ENCODE data around the gene TMEM101. TPM values are rescaled to one million over a fixed set of nuclear protein-coding genes. Genes with fewer than 3 reads are reported as not detected.
"Not testable (repeated sequence)": the region's sequence is repeated elsewhere in the genome, so short reads cannot be mapped to it uniquely, and the experiment has no call there.

The TMEM101 gene
- total and polyA plus RNA-seq, 2 donors (not counting 1 experiment from before 2014, with no cell fraction given): 16.3 to 25.3 TPM

DNA sequence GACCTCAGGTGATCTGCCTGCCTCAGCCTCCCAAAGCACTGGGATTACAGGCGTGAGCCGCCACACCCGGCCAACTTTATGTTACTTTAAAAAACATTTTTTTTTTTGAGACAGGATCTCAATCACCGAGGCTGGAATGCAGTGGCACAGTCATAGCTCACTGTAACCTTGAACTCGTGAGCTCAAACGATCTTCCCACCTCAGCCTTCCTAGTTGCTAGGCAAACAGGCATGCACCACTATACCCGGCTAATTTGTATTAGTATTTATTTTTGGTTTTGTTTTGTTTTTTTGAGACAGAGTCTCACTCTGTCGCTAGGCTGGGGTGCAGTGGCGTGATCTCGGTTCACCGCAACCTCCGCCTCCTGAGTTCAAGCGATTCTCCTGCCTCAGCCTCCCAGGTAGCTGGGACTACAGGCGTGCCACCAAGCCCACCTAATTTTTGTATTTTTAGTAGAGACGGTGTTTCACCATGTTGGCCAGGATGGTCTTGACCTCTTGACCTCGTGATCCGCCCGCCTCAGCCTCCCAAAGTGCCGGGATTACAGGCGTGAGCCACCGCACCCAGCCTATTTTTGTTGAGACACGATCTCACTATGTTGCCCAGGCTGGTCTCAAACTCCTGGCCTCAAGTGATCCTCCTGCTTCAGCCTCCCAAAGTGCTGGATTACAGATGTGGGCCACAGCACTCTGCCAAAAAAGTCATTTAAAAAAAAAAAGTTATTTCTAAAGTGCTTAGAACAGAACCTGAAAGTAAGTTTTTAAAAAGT, 42.1 kb downstream of the TMEM101 start:
- H3K27me3 Mint-ChIP-seq: peaks cover 18% of the 10 kb centered on the region
- H3K9me3 ChIP-seq (ENCODE audit: control extremely low read depth in 1 of 3, control insufficient read depth in 2 of 3, insufficient read depth in 1 of 3, low read length in 2 of 3); H3K79me2 ChIP-seq (ENCODE audit: control insufficient read depth, insufficient read depth, low read length); H3K4me3 ChIP-seq (ENCODE audit: control extremely low read depth in 1 of 5, extremely low read depth in 1 of 5, insufficient read depth in 1 of 5, low read depth in 2 of 5, low read length in 4 of 5); H3K4me1 Mint-ChIP-seq; intact Hi-C loops (cut with micrococcal nuclease); H3K27ac Mint-ChIP-seq; H3K27me3 ChIP-seq (replicated peaks in 1 of 4; ENCODE audit: control extremely low read depth in 1 of 4, control insufficient read depth in 3 of 4, insufficient read depth in 4 of 4, low read length in 3 of 4); H3K4me2 ChIP-seq (replicated peaks; ENCODE audit: low read depth, low read length, poor library complexity, severe bottlenecking); H3K27ac ChIP-seq (ENCODE audit: low read length in 2 of 2); H3K9ac ChIP-seq (ENCODE audit: low read length); H4K20me1 ChIP-seq (ENCODE audit: control insufficient read depth, insufficient read depth, low read length, poor library complexity, severe bottlenecking); H3K4me3 Mint-ChIP-seq; DNase-seq; ATAC-seq (ENCODE audit: low read depth); H3K4me1 ChIP-seq (ENCODE audit: control insufficient read depth in 2 of 2, insufficient read depth in 2 of 2, low read length in 2 of 2); H2AFZ ChIP-seq (ENCODE audit: insufficient read depth, low read depth, low read length, poor library complexity, severe bottlenecking); H3K36me3 ChIP-seq (replicated peaks in 1 of 2; ENCODE audit: control extremely low read depth in 1 of 2, control insufficient read depth in 1 of 2, extremely low read depth in 1 of 2, insufficient read depth in 2 of 2, low read length in 1 of 2); CTCF ChIA-PET; POLR2A ChIA-PET; H3K9me3 Mint-ChIP-seq (ENCODE audit: insufficient read depth): not testable (repeated sequence)
- WGBS (ENCODE audit: insufficient coverage): 91% methylated on average over 18 of the region's 22 CpGs

DNA sequence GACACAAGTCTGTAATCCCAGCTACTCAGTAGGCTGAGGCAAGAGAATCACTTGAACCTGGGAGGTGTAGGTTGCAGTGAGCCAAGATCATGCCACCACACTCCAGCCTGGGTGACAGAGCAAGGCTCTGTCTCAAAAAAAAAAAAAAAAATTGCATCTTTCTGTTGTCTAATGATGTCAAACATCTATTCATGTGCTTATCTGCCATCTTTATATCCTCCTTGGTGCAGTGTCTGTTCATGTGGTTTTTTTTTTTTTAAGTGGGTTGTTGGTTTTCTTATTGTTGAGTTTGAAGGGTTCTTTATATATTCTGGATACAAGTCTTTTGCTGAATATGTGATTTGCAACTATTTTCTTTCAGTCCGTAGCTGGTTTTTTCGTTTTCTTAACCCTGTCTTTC, 43.3 kb downstream of the TMEM101 start:
- POLR2A ChIA-PET; H3K4me2 ChIP-seq (replicated peaks; ENCODE audit: low read depth, low read length, poor library complexity, severe bottlenecking); DNase-seq; H3K4me3 Mint-ChIP-seq; intact Hi-C loops (cut with micrococcal nuclease); H3K27me3 ChIP-seq (replicated peaks in 1 of 4; ENCODE audit: control extremely low read depth in 1 of 4, control insufficient read depth in 3 of 4, insufficient read depth in 4 of 4, low read length in 3 of 4); H3K9me3 ChIP-seq (ENCODE audit: control extremely low read depth in 1 of 3, control insufficient read depth in 2 of 3, insufficient read depth in 1 of 3, low read length in 2 of 3); H3K9me3 Mint-ChIP-seq (ENCODE audit: insufficient read depth); H2AFZ ChIP-seq (ENCODE audit: insufficient read depth, low read depth, low read length, poor library complexity, severe bottlenecking); H3K9ac ChIP-seq (ENCODE audit: low read length); H3K4me1 Mint-ChIP-seq; H3K27ac ChIP-seq (ENCODE audit: low read length in 2 of 2); H3K36me3 ChIP-seq (replicated peaks in 1 of 2; ENCODE audit: control extremely low read depth in 1 of 2, control insufficient read depth in 1 of 2, extremely low read depth in 1 of 2, insufficient read depth in 2 of 2, low read length in 1 of 2); H4K20me1 ChIP-seq (ENCODE audit: control insufficient read depth, insufficient read depth, low read length, poor library complexity, severe bottlenecking); H3K27ac Mint-ChIP-seq; H3K4me3 ChIP-seq (ENCODE audit: control extremely low read depth in 1 of 5, extremely low read depth in 1 of 5, insufficient read depth in 1 of 5, low read depth in 2 of 5, low read length in 4 of 5); ATAC-seq (ENCODE audit: low read depth); H3K79me2 ChIP-seq (ENCODE audit: control insufficient read depth, insufficient read depth, low read length); H3K4me1 ChIP-seq (ENCODE audit: control insufficient read depth in 2 of 2, insufficient read depth in 2 of 2, low read length in 2 of 2): not testable (repeated sequence)
- CTCF ChIA-PET: interaction anchor here (0.7 kb wide), 1 partner anchor 895 kb away, joined by 4 read pairs; no protein-coding TSS in a partner anchor
- no CpG with 5 or more reads among the region's 2 CpGs for WGBS (ENCODE audit: insufficient coverage)
- peaks cover 22% of the 10 kb centered on the region for H3K27me3 Mint-ChIP-seq

Measured in B cell (primary cell).